HG02763 (cell line): ENCODE measurements around the gene PHF20.
"Not testable (repeated sequence)": the region's sequence is repeated elsewhere in the genome, so short reads cannot be mapped to it uniquely, and the experiment has no call there.

Experiments
- ATAC-seq: cut with Tn5 transposase; IDR thresholded peaks from one replicate; pipeline ENCODE4 v1.9.1; 2021; ENCODE audit warnings: mild to moderate bottlenecking, moderate library complexity; ENCODE audit not compliant: unreplicated experiment

Gene PHF20

DNA sequence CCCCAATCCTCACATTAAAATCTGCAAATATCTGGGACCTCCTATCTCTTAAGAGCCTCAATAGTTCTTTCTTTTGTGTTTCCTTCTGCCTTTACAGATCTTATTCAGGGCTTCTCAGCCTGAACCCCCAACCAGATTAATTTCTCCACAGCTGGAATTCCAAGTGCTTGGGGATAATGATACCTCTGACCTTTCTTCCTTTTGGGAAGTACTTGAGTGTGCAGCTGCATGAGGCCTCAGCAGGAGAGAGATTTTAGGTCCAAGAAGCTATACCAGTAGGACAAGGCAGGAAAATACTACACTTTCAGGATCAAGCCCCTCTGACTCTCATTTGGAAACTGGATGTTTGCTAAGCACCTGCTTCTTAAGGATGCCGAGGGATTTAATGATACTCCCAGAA is 2.6 kb downstream of the PHF20 start:
- ATAC-seq: no peak

DNA sequence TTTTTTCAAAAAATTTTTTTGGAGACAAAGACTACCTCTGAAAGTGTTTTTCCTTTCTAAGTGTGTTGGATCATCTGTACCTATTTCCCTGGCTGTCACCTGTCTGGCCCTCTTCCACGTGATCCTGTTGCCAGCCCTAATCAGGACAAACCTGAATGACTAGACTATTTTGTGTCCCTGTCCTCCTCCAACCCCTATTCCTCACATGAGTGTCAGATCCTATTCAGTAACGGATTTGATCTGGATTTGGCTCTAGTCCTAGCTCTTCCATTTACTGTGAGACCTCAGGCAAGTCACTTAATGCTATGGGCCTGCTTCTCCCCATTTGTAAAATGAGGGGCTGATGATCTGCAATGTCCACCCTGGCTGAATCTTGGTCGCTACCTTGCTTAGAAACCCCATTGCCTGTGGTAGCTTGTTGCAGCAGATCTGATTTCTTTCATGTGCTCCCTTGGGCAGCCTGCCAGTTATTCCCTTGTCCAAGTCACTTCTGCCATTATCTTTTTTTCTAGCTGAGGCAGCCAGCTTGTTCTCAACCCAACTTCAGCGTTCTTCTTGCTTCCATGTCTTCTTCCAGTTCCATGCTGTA is 4.8 kb downstream of the PHF20 start:
- no peak for ATAC-seq

DNA sequence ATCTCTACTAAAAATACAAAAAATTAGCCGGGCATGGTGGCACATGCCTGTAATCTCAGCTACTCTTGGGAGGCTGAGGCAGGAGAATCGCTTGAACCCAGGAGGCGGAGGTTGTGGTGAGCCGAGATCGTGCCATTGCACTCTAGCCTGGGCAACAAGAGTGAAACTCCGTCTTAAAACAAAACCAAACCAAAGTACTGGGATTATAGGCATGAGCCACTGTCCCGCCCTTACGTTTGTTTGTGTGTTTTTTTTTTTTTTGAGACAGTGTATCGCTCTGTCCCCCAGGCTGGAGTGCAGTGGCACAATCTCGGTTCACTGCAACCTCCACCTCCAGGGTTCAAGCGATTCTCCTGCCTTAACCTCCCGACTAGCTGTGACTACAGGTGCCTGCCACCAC is 12.0 kb downstream of the PHF20 start:
- not testable (repeated sequence) for ATAC-seq

DNA sequence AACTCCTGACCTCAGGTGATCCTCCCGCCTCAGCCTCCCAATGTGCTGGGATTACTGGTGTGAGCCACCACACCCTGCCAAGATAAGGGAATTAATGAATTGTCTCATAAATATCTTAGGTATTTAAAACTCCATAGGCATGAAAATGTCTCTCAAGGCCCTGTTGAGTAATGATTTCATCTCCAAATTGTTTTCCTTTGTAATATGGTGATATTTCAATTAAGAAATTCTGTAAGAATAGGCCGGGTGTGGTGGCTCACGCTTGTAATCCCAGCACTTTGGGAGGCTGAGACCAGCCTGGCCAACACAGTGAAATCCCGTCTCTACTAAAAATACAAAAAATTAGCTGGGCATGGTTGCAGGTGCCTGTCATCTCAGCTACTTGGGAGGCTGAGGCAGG is 13.7 kb downstream of the PHF20 start:
- not testable (repeated sequence) for ATAC-seq

DNA sequence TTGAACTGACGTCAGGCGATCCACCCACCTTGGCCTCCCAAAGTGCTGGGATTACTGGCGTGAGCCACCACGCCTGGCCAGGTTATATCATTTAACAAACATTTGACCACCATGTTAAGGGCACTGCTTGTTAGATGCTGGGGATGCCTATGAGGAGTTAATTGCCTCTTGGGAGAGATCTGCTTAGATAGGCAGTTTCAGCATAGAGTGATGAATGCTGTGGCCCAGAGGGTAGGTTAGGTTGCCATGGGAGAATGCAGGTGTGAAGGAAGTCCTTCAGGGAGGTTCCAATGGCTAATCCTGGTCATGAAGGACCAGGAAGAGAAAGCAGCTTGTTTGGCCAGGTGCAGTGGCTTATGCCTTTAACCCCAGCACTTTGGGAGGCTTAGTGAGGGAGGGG is 17.0 kb downstream of the PHF20 start:
- ATAC-seq: no peak

DNA sequence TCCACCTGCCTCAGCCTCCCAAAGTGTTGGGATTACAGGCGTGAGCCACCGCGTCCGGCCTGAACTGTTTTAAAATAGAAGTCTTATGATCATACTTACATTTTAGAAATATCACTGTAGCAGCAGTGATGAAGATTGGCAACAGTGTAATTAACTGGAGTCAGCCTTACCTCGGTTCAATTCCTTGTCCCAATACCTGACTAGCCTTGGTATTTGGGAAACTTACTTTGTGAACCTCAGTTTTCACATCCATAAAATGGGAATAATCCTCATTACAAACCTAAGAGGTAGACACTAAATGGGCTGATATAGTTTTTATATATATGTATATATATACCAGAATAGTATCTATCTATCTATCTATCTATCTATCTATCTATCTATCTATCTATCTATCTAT is 19.3 kb downstream of the PHF20 start:
- no peak for ATAC-seq

DNA sequence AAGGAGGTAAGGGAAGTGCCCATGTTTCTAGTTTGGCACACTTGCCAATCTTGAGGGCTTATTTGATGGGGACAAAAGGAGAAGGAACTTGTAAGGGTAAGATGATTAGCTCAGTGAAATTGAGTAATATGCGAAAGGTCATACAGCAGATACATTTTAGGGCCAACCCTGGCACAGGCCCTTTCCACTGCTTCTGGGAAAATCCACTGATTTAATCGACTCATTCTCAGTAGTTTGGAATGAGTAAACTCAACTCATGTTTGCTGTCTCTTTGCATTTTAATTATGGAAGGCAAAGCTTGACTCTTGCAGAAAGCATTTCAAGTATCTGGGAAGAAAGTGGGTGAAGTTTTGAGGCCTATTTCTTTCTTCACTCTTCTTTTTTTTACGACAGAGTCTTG is 20.0 kb downstream of the PHF20 start:
- no peak for ATAC-seq

DNA sequence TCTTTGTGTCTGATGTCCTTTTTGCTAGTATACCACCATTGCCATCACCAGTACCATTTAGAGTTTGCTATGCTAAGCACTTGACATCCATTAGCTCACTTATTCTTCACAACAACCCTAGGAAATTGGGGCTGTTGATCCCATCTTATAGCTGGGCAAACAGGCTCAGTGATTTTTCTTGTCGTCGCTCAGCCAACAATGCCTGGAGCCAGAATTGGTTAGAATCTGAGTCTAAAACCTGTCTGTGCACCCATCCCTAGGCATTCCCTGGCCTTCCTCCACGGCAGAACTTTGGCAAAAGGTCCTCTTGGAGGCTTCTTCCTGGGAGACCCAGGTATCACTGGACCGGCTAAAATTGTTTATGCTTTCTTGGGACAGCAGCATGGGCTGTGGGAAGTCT is 20.9 kb downstream of the PHF20 start:
- ATAC-seq: no peak

DNA sequence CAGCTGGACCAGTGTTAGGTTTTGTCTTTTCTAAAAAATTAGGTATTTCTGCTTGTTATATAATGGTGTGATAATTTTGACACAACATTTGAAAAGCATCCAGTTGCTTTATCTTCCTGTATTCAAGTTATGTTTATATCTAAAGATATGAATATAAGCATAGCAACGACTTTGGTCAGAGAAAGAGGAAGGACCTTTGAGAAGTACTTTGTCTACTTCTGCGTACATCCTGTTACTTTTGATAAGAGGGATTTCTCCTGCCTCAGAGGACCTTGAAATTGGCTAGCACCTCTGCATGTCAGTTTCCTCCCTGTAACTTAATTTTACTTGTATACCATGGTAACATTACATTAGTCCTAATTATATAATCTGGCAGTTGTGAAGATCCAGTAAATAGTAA is 24.8 kb downstream of the PHF20 start:
- ATAC-seq: no peak

DNA sequence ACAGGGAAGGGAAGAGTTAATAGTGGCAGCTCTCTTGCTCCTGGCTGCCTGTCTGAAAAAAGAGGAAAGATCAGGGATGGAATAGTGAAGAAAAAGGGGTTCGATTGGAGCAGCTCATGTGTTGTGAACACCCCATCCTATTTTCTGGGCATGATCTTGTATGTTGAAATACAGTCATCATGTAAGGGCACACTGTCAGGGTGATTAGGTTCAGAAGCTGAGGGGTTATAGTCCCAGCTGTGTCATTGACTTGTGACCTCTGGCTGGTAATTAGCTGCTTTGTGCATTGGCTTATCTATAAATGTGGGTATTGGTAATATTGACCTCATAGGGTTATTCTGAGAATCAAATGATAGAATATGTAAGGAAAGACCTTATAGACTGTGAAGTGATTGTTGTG is 30.1 kb downstream of the PHF20 start:
- no peak for ATAC-seq

DNA sequence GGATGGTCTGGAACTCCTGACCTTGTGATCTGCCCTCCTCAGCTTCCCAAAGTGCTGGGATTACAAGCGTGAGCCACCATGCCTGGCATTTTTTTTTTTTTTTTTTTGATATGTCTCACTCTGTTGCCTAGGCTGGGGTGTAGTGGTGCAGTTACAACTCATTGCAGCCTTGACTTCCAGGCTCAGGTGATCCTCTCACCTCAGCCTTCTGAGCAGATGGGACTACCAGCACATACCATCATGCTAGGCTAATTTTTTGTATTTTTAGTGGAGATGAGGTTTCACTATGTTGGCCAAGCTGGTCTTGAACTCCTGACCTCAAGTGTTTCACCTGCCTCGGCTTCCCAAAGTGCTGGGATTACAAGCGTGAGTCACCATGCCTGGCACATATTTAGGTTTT is 34.3 kb downstream of the PHF20 start:
- no peak for ATAC-seq

DNA sequence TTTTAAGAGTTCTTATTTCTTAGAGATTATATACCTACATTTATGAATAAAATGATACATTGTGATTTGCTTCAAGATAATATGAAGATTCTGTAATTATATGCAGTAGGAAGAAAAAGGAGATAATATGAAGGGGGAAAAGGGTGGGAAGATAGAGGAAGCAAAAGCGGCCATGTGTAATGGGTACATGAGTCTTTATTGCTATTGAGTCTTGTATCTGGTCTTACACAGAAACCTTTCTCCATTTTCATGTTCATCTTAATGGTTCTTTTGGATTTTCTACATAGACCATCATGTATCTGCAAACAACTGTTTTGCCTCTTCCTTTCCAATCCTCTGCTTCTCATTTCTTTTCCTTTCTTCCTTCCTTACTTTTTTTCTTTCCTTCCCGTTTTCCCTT is 36.1 kb downstream of the PHF20 start:
- ATAC-seq: no peak

DNA sequence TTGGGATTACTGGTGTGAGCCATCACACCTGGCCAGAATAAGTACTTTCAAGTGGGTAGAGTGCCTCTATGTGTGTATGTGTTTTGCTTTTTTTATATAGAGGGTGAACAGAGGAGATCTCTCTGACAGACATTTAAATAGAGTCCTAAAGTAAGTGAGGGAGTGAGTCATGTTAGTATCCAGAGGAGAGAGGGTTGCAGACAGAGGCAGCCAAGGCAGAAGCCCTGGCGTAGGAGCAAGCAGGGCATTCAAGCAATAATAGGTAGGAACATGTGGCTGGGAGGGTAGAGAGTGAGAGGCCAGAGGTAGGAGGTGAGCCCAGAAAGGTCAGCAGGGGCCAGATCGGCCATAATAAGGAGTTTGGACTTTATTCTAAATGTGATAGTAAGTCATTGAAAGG is 48.9 kb downstream of the PHF20 start:
- ATAC-seq: no peak

DNA sequence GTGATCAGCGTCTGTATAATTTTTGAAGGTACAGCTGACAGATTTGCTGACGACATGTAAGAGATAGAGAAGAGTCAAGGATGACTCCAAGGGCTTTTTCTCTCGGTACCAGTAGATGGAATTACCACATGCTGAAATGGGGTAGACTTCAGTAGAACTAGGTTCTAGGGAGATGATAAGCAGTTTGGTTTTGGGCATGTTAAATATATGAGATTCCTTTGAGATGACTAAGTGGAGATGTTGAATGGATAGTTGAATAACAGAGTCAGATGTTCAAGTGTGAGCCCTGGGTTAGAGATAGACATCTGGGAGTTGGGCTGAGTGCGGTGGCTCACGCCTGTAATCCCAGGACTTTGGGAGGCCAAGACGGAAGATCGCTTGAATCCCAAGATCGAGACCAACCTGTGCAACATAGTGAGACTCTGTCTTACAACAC is 50.0 kb downstream of the PHF20 start:
- ATAC-seq: no peak

DNA sequence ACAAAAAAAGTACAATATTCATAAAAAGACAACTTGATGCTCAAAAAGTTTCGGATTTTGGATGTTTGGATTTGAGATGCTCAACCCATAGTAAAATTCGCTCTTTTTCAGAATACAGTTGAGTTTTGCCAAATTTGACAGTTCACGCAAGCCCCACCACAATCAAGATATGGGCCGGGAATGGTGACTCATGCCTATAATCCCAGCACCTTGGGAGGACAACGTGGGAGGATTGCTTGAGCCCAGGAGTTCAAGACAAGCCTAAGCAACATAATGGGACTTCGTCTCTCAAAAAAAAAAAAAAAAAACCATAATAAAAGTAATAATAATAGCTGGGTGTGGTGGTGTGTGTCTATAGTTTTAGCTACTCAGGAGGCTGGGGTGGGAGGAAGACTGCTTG is 51.3 kb downstream of the PHF20 start:
- ATAC-seq: no peak

DNA sequence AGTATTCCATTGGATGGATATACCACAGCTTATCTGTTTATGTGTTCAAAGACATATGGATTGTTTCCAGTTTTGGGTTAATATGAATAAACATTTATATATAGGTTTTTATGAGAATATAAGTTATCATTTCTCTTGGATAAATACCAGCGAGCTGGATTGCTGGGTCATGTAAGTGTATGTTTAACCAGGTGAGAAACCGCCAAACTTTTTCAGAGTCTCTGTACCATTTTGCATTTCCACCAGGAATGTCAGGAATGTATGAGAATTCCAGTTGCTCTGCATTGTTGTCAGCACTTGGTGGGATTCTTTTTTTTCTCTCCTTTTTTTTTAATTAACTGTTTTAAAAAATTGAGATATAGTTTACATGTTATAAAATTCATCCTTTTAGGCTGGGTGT is 52.1 kb downstream of the PHF20 start:
- no peak for ATAC-seq

DNA sequence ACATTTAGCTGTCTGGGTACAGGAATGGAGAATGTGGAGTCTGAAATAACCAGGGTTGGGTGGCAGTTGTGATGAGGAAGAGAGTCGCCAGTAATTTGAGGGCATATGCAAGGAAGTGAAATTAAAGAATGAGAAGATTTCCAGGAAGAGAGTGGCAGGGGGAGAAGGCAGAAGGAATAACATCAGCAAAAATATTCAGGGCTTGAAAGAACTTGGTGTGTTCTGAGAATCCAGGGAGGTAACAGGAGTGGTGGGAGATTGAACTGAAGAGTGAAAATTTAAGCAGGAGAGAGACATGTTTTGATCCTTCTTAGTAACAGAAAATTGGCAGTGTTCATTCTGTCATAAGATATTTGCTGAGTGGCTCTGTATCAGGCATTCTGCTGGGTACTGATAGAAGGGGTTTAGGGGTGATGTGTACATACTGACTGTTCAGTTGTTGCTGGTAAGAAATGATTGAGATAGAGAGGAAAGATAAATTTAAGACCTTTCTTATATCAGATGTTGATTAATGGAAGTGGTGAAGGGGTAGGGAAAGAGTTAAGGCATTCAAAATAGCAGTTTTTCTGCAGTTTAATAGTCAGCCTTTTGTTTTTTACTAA is 54.7 kb downstream of the PHF20 start:
- no peak for ATAC-seq

DNA sequence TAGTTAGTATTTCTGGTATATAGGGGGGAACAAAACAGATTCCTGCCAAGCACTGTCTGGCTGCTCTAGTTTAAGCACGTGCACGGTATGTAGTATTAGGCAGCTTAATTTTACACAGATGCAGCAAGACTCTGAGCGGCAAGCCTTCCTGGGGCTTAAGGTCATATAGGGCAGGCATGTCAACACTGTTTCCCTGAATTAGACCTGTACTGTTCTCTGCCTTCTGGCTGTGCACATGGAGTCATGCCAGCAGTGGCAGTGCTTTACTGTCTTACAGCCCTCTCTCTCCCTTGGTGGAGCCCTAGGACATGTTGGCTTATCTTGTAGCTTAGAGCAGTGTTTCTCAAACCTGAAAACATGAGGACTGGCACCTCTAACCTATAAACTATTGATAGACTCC is 56.6 kb downstream of the PHF20 start:
- ATAC-seq: no peak

DNA sequence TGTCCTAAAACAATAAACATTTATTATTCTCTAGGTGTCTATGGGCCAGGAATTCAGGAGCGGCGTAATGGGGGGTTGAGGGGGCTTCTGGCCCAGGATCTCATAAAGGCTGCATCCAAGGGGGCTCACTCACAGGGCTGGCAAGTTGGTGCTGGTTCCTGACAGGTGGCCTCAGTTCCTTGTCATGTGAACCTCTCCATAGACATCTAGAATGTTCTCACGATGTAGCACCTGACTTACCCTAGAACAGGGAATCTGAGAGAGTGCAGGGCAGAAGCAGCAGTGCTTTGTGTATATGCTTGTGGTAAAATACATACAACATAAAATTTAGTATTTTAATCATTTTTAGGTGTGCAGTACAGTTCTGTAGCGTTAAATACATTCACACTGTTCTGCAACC is 57.1 kb downstream of the PHF20 start:
- ATAC-seq: no peak

DNA sequence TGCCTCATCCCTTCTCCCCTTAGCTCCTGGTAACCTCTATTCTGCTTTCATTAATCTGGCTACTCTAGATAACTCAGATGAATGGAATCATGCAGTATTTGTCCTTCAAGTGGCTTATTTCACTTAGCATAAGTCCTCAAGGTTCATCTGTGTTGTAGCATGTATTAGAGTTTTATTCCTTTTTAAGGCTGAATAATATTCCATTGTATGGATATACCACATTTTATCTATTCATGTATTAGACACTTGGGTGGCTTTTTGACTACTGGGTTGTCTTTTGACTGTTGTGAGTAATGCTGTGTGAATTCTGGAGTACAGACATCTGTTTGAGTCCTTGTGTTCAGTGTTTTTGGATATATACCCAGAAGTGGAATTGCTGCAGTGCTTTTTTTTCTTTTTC is 58.4 kb downstream of the PHF20 start:
- no peak for ATAC-seq

DNA sequence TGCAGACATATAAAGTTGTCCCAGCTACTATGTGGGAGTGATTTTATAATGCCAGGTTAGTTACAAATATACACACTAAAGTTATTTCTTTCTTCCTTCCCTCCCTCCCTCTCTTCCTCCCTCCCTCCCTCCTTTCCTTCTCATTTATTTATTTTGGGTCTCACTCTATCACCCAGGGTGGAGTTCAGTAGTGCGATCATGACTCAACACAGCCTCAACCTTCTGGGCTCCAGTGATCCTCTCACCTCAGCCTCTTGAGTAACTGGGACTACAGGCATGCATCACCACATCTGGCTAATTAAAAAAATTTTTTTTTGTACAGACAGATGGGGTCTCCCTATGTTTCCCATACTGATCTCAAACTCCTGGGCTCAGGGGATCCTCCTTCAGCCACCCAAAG is 59.2 kb downstream of the PHF20 start:
- ATAC-seq: no peak

DNA sequence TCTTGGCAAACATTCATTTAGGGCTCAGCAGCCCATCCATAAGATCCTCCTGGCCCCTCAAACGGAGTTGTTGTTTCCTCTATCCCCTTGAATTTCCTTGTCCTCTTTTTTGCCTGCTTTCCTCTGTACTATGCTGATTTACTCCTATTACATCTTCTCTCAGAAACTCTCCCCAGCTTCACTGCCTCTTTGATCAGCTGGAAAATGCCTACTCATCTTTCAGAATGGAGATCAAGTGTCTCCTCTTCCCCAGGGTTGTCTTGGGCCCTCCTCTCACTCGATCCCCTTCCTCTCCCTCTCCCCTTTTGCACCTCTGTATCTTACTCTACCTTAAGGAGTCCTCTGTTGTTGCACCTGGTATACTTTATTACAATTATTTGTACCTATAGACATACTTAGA is 60.2 kb downstream of the PHF20 start:
- ATAC-seq: no peak

DNA sequence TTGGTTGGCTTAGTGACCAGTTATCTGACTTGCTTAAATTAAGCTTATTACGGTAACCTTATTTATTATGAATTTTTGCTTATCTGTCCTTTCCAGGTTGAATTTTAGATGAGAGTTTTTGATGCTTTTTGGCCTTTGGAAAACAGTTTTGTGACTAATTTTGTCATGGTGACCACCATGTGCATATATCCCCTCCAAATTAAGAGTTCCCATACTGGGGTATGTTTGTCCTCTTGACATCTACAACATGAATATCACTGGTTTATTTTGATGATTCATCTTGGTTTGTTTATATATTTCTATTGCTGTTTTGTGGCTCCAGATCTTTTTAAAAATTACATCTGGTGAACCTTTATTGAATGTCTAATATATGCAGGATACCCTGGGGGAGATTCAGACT is 61.4 kb downstream of the PHF20 start:
- no peak for ATAC-seq
